GM12878 (cell line): ENCODE measurements around the gene GMCL1. TPM values are rescaled to one million over a fixed set of nuclear protein-coding genes. Genes with fewer than 3 reads are reported as not detected.

Experiments
- BCLAF1 ChIP-seq: fragments of 450-650 bp; IDR thresholded peaks from 2 replicates; pipeline ENCODE4 v1.6.1; 2017; ENCODE audit warnings: antibody characterized with exemption, mild to moderate bottlenecking, moderate library complexity
- ELK1 ChIP-seq: IDR thresholded peaks from 2 replicates; pipeline ENCODE4 v1.6.1; 2012; ENCODE audit warnings: low read depth, low read length, improper control_type of control experiment
- FOXM1 ChIP-seq: IDR thresholded peaks from 2 replicates; pipeline ENCODE4 v1.6.1; 2012; ENCODE audit warnings: low read depth, mild to moderate bottlenecking, inconsistent platforms, low read length, moderate library complexity
- GATAD2B ChIP-seq: fragments of 450-650 bp; conservative IDR thresholded peaks from 2 replicates; pipeline ENCODE4 v1.6.1; 2017; ENCODE audit warnings: low read depth, mild to moderate bottlenecking, moderate library complexity
- NFXL1 ChIP-seq: fragments of 450-650 bp; IDR thresholded peaks from 2 replicates; pipeline ENCODE4 v1.6.1; 2017; ENCODE audit warnings: antibody characterized with exemption, mild to moderate bottlenecking, borderline replicate concordance
- NR2C1 ChIP-seq: fragments of 450-650 bp; IDR thresholded peaks from 2 replicates; pipeline ENCODE4 v1.6.1; 2017; ENCODE audit warnings: antibody characterized with exemption, mild to moderate bottlenecking, moderate library complexity
- POLR2A ChIP-seq: IDR thresholded peaks from 2 replicates; pipeline ENCODE4 v1.6.1; 2011; ENCODE audit warnings: low read depth, mild to moderate bottlenecking, low read length
- POLR2AphosphoS2 ChIP-seq: IDR thresholded peaks from 2 replicates; pipeline ENCODE4 v1.6.1; 2011; ENCODE audit warnings: low read depth, mild to moderate bottlenecking, low read length, improper control_type of control experiment, moderate library complexity
- RAD21 ChIP-seq: IDR thresholded peaks from 2 replicates; pipeline ENCODE4 v1.6.1; 2011; ENCODE audit warnings: mild to moderate bottlenecking, low read depth, low read length, moderate library complexity; ENCODE audit not compliant: insufficient read depth
- RELA ChIP-seq: fragments of 450-650 bp; IDR thresholded peaks from 2 replicates; pipeline ENCODE4 v1.8.0; 2014; ENCODE audit warnings: borderline replicate concordance; ENCODE audit not compliant: partially characterized antibody
- REST ChIP-seq: IDR thresholded peaks from 2 replicates; pipeline ENCODE4 v1.6.1; 2012; ENCODE audit warnings: mild to moderate bottlenecking, low read depth, low read length
- RFX5 ChIP-seq: IDR thresholded peaks from 2 replicates; pipeline ENCODE4 v1.6.1; 2011; ENCODE audit warnings: low read depth, low read length, improper control_type of control experiment
- SIN3A ChIP-seq: IDR thresholded peaks from 2 replicates; pipeline ENCODE4 v1.6.1; 2012; ENCODE audit warnings: low read depth, low read length, improper control_type of control experiment
- SKIL ChIP-seq: fragments of 450-650 bp; IDR thresholded peaks from 2 replicates; pipeline ENCODE4 v1.6.1; 2017; ENCODE audit warnings: mild to moderate bottlenecking, low read depth, inconsistent platforms; ENCODE audit not compliant: poor library complexity, severe bottlenecking
- TBL1XR1 ChIP-seq: IDR thresholded peaks from 2 replicates; pipeline ENCODE4 v1.6.1; 2012; ENCODE audit warnings: low read depth, low read length, improper control_type of control experiment
- ZNF274 ChIP-seq: IDR thresholded peaks from one replicate; pipeline ENCODE4 v1.8.0; 2011; ENCODE audit not compliant: insufficient read length, insufficient read depth
- polyA plus RNA-seq, 11 experiments: library from polyadenylated mRNA; depleted of rRNA in 4 of 11; unstranded in 6 of 11; stranded (reverse) in 5 of 11; fragments of >200 nt; fragmentation: Nextera tagmentation in 4 of 11; fragmentation: Illumina TruSeq in 1 of 11; extraction: Ambion mirVana in 4 of 11; extraction: Trizol in 1 of 11; gene quantifications; 1 replicate in 1 of 11; 2 replicates in 10 of 11; pipeline versions ENCODE4 v1.2.1 to v1.2.3, GENCODE V29; 2011 to 2016; ENCODE audit warnings: inconsistent platforms in 2 of 11, missing spikeins in 2 of 11, low read depth in 1 of 11
- total RNA-seq, 4 experiments: library from RNA; depleted of rRNA in 3 of 4; stranded (reverse); fragments of >200 nt in 3 of 4; fragmentation: Illumina TruSeq in 1 of 4; extraction: Trizol in 1 of 4; gene quantifications; 2 replicates each; pipeline versions ENCODE4 v1.2.1 to v1.2.3, GENCODE V29; 2013 to 2021
- TF ChIP-seq, protein P1 (sequence below): fragments of 450-650 bp; IDR thresholded peaks from 2 replicates; pipeline ENCODE4 v1.6.1; 2018; ENCODE audit warnings: mild to moderate bottlenecking, low read depth, moderate library complexity; ENCODE audit not compliant: partially characterized antibody

GMCL1 gene
- total and polyA plus RNA-seq, 10 of the 15 experiments (the other 5 are each of a cell fraction or from before 2014, with no cell fraction given), result 3.7 to 21.4 (median 12.3) TPM

- no peak for TF ChIP-seq TBL1XR1
- TF ChIP-seq GATAD2B, result no peak
- peak; percentile 25; the same call in 1 of the 2 replicates for TF ChIP-seq RAD21
- TF ChIP-seq POLR2AphosphoS2, result no peak
- no peak for TF ChIP-seq POLR2A
- no peak for TF ChIP-seq ELK1
- no peak for TF ChIP-seq FOXM1
- TF ChIP-seq BCLAF1, result no peak
- TF ChIP-seq SKIL, result no peak
- no peak for TF ChIP-seq ZNF274
- no peak for TF ChIP-seq RFX5
- no peak for TF ChIP-seq NFXL1
- no peak for TF ChIP-seq NR2C1
- TF ChIP-seq REST, result no peak
- no peak for TF ChIP-seq SIN3A
- no peak for TF ChIP-seq RELA
- TF ChIP-seq, protein P1, sequence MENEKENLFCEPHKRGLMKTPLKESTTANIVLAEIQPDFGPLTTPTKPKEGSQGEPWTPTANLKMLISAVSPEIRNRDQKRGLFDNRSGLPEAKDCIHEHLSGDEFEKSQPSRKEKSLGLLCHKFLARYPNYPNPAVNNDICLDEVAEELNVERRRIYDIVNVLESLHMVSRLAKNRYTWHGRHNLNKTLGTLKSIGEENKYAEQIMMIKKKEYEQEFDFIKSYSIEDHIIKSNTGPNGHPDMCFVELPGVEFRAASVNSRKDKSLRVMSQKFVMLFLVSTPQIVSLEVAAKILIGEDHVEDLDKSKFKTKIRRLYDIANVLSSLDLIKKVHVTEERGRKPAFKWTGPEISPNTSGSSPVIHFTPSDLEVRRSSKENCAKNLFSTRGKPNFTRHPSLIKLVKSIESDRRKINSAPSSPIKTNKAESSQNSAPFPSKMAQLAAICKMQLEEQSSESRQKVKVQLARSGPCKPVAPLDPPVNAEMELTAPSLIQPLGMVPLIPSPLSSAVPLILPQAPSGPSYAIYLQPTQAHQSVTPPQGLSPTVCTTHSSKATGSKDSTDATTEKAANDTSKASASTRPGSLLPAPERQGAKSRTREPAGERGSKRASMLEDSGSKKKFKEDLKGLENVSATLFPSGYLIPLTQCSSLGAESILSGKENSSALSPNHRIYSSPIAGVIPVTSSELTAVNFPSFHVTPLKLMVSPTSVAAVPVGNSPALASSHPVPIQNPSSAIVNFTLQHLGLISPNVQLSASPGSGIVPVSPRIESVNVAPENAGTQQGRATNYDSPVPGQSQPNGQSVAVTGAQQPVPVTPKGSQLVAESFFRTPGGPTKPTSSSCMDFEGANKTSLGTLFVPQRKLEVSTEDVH, result peak; percentile 21
Measured at GRCh38 chr2:69789772-69790600, 39.5 kb upstream of the GMCL1 start (continued).
